Central memory CD4-positive, alpha-beta T cell (primary cell): ENCODE measurements around the gene CLN5.

Source experiments
- DNase-seq: peaks from one replicate; pipeline ENCODE4 v3.0.0; 2022

CLN5 gene

GRCh38 chr13:77022341-77022740 lies 30.5 kb downstream of the CLN5 start:
- DNase-seq: no peak

DNA sequence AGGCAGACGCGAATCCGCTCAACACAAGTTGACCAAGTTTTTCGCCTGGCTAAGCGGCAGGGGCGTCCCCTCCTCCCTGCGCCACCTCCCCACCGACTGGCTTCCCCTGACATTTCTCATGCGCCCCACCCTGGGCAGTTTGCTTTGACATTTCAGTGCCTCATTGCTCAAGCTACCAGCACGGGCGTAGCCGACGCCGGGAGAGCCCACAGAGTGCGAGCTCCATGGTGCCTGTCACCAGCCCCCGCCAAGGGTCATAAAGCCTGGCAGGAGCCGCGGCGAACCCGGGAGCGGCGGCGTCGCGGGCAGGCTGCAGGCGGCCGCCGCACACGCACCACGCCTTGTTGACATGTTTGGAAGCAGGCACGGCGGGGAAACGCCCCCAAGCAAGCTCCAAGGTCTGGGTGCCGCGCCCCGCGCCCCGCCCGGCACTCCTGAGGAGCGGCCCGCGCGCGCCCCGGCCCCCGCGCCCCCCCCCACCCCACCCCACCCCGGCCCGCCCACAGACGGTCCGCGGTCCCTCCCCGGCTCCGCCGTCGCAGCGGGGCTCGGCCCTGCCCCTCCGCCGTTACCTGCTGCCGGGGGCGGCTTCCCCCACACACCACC lies 34.5 kb downstream of the CLN5 start:
- DNase-seq: peak; percentile 79

DNA sequence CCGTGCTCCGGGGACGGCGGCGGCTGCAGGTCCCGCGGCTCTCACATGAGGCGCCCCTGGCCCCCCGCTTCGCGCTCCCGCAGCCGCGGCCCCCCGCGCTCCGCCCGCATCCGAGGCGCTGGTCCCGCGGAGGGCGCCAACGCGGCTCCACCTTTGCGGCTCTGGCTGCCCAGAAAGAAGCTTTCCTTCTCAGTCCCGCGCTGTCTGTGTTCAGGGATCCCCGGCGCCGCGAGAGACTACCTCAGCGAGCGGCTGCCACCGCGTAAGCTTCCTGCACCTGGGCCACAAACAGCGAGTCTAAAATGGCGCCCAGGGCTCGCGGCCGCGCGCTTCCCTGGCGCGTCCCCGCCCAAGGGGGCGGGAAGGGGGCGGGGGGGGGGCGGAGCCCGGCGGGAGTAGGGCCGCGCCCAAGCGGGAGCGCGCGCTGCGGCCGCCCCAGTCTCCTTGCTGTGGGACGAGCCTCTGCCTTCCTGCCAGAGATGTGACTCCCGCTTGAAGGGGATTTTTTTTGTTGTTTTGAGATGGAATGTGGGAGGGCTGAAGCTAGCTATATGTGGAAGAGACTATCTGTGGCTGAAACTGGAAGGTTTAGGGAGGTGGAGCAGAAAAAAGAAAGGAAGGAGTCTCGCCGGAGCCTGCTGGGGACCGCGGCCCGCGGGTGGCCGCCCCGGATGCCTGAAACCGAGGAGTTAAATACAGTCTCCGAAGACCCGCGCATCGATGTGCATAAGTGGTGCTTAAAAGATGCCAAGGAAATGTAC lies 35.2 kb downstream of the CLN5 start, which contains the start of gene FBXL3:
Gene FBXL3 (minus strand): TSS at position 299 of the 761 bp plus-strand sequence. CDS start 5,299 bp downstream, outside the sequence.
- peak; percentile 83 for DNase-seq

DNA sequence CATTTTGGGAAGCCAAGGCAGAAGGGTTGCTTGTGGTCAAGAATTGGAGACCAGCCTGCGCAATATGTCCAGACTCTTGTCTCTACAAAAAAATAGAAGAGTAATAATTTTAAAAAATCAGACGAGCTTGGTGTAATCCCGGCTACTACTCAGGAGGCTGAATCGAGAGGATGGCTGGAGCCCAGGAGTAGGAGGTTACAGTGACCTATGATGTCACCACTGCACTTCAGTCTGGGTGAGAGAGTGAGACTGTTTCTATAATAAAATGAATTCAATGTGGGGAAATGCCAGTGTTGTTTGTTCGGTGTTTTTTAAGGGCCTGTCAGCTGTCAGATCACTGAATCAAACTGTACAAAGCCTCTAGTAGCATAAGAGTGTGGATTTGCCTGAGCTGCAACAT lies 36.3 kb downstream of the CLN5 start:
- DNase-seq: no peak

GRCh38 chr13:77029436-77029835 lies 37.6 kb downstream of the CLN5 start:
- no peak for DNase-seq

- DNase-seq: no peak
Observed at GRCh38 chr13:77031656-77032243, 39.9 kb downstream of the CLN5 start.

DNA sequence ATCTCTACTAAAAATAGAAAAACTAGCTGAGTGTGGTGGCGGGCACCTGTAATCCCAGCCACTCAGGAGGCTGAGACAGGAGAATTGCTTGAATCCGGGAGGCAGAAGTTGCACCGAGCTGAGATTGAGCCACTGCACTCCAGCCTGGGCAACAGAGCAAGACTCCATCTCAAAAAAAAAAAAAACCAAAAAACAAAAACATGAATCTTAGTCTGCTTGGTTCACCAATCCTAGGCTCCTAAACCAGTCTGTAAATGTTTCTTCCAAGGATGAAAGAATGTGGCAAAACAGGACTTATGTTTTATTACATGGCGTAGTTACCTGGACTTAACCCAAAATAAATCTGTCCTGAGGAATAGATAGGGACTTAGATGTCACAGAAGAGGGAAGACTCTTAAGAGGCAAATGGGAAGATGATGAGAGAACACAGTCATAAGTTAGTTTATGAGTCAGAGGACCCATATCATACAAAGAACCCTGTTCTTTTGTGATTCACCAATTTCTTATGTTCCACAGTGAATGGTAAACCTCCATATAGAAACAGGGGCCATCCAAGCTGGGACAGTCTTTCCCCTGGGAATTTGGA lies 41.9 kb downstream of the CLN5 start:
- no peak for DNase-seq

DNA sequence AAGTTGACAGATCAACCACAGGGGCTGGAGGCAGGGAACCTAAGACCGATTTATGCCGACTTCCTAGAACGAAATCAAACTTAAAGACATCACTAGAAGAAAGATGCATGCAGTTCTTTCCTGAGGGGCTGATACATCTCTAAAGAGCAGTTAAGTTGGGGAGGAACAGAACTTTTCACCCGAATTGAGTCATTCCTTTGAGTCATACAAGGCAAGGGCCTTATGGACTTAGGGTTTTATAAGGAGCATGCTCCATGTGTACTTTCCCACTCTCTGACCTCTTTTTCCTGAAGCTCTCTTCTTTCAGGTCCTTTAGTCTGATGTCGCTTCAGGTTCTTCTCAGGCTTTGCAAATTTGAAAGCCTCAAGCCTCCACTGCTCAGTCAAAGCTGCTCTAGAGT lies 43.0 kb downstream of the CLN5 start:
- DNase-seq: no peak

DNA sequence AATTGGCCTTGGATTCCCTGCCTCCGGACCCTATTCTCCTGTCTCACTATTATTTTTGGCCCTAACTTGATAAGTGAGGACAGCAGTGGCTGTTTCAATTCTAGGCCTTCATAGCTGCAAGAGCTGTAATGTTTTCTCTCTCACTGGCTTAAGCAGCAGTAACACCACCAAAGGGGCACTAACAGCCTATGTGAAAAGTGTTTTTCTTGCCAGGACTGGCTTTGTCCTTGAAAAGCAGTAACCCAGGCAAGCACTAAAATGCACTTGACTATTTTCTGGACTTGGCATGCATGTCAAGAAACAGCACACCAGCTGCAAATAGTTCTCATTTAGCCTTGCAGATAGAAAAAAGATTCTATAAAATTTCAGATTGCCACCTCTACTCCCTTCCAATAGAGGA lies 44.4 kb downstream of the CLN5 start:
- no peak for DNase-seq

- DNase-seq: no peak
Observed at GRCh38 chr13:77038907-77039480, 47.1 kb downstream of the CLN5 start.

GRCh38 chr13:77040076-77040475 lies 48.2 kb downstream of the CLN5 start:
- DNase-seq: no peak

GRCh38 chr13:77040835-77041234 lies 49.0 kb downstream of the CLN5 start:
- no peak for DNase-seq

GRCh38 chr13:77042566-77043177 lies 50.8 kb downstream of the CLN5 start:
- no peak for DNase-seq

DNA sequence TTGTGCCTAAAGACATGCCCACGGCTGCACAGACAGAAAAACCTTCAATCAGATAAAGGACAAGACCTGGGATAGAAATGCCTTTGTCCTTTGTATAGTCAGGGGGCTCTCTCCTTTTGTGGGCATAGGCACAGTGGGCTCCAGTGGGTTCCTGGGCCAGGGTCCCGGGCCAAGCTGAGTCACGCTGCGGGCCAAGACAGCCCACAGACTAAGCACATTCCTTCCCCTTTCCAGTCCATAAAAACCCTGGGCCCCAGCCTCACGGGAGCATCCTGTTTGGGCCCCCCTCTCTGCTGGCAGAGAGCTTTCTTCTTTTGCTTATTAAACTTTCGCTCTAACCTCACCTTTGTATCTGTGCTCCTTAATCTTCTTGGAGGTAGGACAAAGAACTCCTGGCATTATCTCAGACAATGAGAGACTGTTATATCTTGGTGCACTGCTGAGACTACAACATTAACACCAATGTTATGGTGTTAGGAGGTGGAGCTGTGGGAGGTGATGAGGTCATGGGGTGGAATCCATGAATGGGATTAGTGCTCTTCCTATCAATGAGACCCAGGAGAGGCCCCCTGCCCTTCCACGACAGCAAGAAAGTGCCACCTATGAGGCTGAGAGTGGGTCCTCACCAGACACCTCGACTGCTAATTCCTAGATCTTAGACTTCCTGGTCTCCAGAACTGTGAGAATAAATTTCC lies 55.9 kb downstream of the CLN5 start:
- no peak for DNase-seq

DNA sequence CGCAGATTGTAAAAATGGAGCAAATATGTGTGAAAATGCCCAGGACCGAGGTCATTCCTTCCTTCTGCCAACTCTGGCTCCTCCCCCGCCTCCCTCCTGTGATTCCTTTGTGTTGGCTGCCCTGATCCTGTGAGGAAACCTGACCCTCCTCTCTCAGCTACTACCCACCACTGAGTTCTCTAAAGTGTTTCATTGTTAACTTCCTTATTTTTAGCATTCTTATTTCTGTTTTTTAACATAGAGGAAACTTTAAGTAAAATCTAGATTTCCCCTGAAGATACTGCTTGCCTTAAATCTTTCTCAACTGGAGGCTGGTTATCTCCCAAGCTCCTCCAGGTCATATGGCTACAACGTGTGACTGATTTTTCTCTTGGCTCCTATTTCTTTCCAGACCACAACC lies 56.8 kb downstream of the CLN5 start:
- no peak for DNase-seq

- DNase-seq: no peak
Observed at GRCh38 chr13:77053192-77053591, 61.3 kb downstream of the CLN5 start.
